Epithelial cell of prostate (primary cell): Measurements from ENCODE around the gene SMIM29.

Experiments used
- DNase-seq: peaks from one replicate; pipeline ENCODE4 v3.0.0-alpha.2; 2011; ENCODE audit warnings: low read depth, low spot score
- H3K27ac ChIP-seq: fragments of 450-650 bp; 2 replicates; pipeline ENCODE4 v1.5.1; 2017; ENCODE audit warnings: mild to moderate bottlenecking

SMIM29 gene

GRCh38 chr6:34230653-34231371 is 18.0 kb downstream of the SMIM29 start:
- H3K27ac ChIP-seq: peak overlapping the region; percentile 72
- DNase-seq: no peak

GRCh38 chr6:34229877-34230276 is 18.9 kb downstream of the SMIM29 start:
- peak overlapping the region; percentile 72 for H3K27ac ChIP-seq
- DNase-seq: no peak

- peak overlapping the region; percentile 72 for H3K27ac ChIP-seq
- no peak for DNase-seq
Observed at GRCh38 chr6:34227761-34228421, 20.9 kb downstream of the SMIM29 start.

- no peak overlapping the region for H3K27ac ChIP-seq
- no peak for DNase-seq
Observed at GRCh38 chr6:34226731-34227586, 21.8 kb downstream of the SMIM29 start.

GRCh38 chr6:34226066-34226465 is 22.7 kb downstream of the SMIM29 start:
- no peak overlapping the region for H3K27ac ChIP-seq
- DNase-seq: no peak

- no peak overlapping the region for H3K27ac ChIP-seq
- no peak for DNase-seq
Observed at GRCh38 chr6:34225551-34225950, 23.3 kb downstream of the SMIM29 start.

GRCh38 chr6:34223956-34224940 is 24.6 kb downstream of the SMIM29 start:
- peak; percentile 84 for DNase-seq
- peak overlapping the region; percentile 50 for H3K27ac ChIP-seq

GRCh38 chr6:34223381-34223955 is 25.3 kb downstream of the SMIM29 start:
- DNase-seq: no peak
- peak overlapping the region; percentile 50 for H3K27ac ChIP-seq

- no peak for DNase-seq
- H3K27ac ChIP-seq: no peak overlapping the region
Observed at GRCh38 chr6:34218691-34219090, 30.1 kb downstream of the SMIM29 start.

- no peak overlapping the region for H3K27ac ChIP-seq
- DNase-seq: no peak
Observed at GRCh38 chr6:34213772-34214171, 35.0 kb downstream of the SMIM29 start.

- DNase-seq: no peak
Observed at GRCh38 chr6:34207695-34208443, 40.9 kb downstream of the SMIM29 start.

GRCh38 chr6:34206726-34207125 is 42.1 kb downstream of the SMIM29 start:
- H3K27ac ChIP-seq: no peak overlapping the region
- DNase-seq: no peak

More at GRCh38 chr6:34207695-34208443, 40.9 kb downstream of the SMIM29 start:
- no peak overlapping the region for H3K27ac ChIP-seq

- DNase-seq: no peak
- H3K27ac ChIP-seq: peak overlapping the region; percentile 27
Observed at GRCh38 chr6:34205916-34206315, 42.9 kb downstream of the SMIM29 start.

GRCh38 chr6:34205466-34205865 is 43.3 kb downstream of the SMIM29 start:
- peak overlapping the region; percentile 27 for H3K27ac ChIP-seq
- peak; percentile 39 for DNase-seq

GRCh38 chr6:34204693-34205092 is 44.1 kb downstream of the SMIM29 start:
- DNase-seq: no peak

GRCh38 chr6:34202329-34203201 is 46.2 kb downstream of the SMIM29 start:
- no peak for DNase-seq
- no peak overlapping the region for H3K27ac ChIP-seq

More at GRCh38 chr6:34204693-34205092, 44.1 kb downstream of the SMIM29 start:
- H3K27ac ChIP-seq: no peak overlapping the region

GRCh38 chr6:34201455-34202107 is 47.2 kb downstream of the SMIM29 start:
- no peak for DNase-seq

More at GRCh38 chr6:34201455-34202107, 47.2 kb downstream of the SMIM29 start:
- no peak overlapping the region for H3K27ac ChIP-seq
